Measurements from ENCODE around the gene PAXIP1.
A peak's percentile ranks its signal among the peaks of the same experiment; 100 is the strongest.

The PAXIP1 gene

GRCh38 chr7:154990964-154991540 lies 11.9 kb downstream of the PAXIP1 start:
- DNase-seq = no peak

DNA sequence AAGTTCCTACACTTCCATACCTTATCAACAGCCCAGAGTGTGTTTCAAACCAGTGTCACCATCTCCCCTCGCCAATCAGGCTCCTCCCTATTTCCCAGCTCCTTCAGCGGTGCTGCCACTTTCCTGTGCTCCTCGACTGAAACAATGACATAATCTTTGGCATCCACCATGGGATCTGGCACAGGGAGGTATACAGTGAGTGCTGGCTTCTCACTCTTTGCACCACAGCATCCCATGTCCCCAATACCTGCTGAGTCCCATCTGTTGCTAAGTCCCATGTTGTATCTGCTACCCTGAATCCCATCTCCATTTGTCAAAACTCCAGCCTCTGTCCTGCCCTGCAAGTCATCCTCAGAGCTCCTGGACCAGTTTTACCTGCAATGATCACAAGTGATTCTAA lies 15.4 kb downstream of the PAXIP1 start:
- DNase-seq = no peak

DNA sequence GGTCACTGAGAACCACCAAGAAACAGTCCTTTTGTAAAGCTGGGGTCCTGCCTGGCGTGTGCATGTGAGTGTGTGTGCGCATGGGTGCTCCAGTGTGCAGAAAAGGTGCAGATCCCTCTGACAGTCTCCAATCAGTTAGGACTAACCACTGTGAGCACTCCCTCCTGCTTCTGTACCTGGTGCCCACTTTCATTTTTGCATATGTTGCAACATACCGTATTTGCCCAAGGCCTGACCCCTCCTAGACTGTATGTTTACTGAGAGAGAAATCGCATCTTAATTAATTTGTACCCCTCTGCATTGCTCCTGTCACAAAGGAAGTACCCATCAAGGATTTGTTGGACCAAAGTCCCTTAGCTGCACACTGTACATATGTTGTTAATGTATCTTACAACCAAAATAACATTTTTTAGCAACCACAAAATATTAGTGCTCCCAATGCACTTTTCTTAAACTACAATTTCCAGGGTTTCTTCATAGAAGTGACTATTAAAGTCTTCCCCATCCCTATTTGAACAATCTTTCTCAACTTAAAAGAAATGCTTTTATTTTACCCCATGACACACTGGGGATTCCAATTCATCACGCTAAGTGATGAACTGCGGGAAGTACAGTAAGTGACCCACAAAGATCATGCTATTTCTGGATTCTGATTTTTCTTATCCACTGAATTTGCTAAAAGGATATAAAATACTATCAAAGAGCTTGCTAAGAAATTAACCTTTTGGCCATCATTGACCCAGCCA lies 16.6 kb downstream of the PAXIP1 start:
- no peak for DNase-seq

DNA sequence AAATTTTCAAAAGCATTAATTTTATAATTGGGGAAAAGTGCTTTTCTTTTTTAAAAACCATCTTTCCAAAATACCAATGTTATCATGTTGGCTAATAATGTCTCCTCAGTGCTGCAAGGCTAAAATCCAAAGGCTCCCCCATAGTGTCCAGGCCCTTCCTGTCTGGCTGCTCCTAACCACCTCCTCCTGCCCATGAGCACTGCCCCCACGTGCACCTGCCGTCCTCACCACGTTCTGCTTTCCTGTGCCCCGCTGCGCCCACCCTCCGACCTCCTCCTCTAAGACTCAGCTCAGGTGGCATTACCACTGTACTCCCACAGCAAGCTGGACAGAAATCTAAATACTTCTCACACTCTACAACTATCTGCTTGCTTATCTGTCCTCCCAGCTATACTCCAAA lies 17.7 kb downstream of the PAXIP1 start:
- DNase-seq = no peak

GRCh38 chr7:154984601-154985188 lies 18.2 kb downstream of the PAXIP1 start:
- no peak for DNase-seq

DNA sequence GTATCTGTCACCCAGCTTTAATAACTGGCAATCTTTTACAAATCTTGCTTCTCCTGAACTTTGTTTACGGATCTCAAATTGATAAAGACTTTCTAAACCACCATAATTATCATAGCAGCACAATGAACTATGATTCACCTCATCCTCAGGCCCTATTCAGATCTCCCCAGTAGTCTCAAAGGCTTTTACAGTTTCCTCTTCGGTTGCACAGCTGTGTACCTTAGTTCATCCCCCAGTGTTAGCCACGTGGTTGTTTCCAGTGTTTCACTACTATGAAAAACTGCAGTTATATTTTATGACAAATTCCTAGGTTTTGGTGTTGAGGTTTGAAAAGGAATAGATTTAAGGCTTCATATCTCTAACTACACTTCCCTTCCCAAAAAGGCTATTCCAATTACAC lies 24.9 kb downstream of the PAXIP1 start:
- no peak for DNase-seq

DNA sequence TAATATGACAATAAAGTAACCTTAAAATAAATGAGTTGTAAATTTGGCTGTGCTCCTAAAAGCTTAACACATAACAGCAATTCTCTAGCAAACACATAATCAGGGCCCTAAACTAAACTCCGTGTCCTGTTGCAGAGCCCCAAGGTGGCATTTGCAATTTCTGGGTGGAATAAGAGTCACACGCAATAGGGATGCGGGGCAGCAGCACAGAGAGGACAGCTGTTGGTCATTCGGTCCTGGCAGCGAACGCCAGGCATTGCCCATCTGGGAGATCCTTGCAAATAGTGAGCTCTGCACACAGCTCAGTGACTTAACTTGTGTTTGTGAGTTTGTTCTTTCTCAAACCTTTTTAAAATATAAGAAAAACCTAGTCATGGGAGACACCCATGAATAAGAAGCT lies 25.7 kb downstream of the PAXIP1 start:
- DNase-seq = no peak

GRCh38 chr7:154976844-154977243 lies 26.1 kb downstream of the PAXIP1 start:
- DNase-seq = no peak

GRCh38 chr7:154975984-154976383 lies 26.9 kb downstream of the PAXIP1 start:
- DNase-seq = no peak

DNA sequence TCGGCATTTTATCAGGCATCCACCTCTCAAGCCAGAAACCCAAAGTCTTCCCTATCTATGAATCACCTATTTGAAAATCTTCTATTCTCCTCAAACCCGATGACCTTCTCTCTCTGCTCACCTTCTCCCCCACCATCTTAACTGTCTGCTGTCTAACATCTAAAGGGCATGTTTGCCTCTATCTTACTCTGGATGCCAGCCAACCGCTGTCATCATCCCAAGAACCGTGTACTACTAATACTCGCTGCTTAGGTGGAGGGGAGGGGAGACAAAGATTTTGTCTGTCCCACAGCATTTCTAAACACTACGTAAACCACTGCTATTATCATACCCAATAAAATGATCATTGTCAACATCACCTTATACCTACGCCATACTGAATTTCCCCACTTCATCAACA lies 29.5 kb downstream of the PAXIP1 start:
- no peak for DNase-seq

- no peak for DNase-seq
These were observed 34.5 kb downstream of the PAXIP1 start for GRCh38 chr7:154968336-154969001.

DNA sequence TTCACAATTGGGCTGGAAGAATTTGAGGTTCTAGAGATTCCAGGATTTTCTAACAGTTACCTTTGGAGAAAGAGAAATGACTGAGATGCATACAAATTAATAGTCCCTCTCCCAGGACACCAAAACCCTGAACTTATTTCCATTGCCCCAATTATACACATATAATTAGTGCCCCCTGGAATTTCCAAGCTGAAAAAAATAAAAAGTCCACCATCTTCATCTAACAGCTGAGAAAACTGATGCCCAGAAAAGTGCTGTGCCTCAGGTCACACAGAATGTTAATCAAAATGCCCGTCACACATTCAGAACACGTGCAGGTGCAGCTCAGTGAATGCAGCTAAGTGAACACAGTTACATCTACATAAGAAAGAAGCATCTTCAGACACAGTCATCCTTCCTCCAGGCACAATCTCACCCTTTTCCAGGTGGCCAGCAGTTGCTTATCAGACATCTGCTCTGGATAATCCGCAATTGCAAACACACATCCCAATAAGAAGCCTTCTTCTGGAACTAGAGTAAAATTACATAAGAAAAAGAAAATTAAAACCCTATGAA lies 35.4 kb downstream of the PAXIP1 start:
- DNase-seq = no peak

- DNase-seq = no peak
These were observed 37.9 kb downstream of the PAXIP1 start for GRCh38 chr7:154965014-154965413.

- no peak for DNase-seq
These were observed 42.7 kb downstream of the PAXIP1 start for GRCh38 chr7:154960063-154960790.

DNA sequence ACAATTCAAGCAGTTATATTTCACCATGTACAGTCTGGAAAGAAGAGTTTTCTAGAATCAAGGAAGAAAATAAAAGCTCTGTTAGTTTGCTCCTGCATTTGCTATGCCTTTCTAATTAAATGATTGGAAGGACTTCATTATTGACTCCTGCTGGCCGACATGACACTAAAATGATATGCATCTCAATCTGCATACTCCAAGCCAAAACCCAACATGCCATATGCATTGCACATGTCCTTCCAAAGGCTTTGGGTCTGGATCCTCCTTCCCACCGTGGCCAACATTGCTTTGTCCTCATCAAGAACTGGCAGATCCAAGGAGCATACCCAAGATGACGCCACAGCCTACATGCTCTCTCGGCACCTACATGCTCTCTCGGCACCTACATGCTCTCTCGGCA lies 46.5 kb downstream of the PAXIP1 start:
- no peak for DNase-seq

GRCh38 chr7:154953006-154953684 lies 49.8 kb downstream of the PAXIP1 start:
- DNase-seq = peak; percentile 26

DNA sequence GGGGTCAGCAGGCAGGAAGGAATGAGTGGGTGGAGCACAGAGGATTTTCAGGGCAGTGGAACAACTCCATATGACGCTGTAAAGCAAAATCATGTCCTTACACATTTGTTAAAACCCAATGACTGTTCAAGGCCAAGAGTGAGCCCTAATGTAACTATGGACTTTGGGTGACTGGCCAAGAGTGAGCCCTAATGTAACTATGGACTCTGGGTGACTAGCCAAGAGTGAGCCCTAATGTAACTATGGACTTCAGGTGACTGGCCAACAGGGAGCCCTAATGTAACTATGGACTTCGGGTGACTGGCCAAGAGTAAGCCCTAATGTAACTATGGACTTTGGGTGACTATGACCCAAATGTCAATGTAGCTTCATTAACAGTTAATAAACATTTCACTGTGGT lies 52.0 kb downstream of the PAXIP1 start:
- DNase-seq = no peak

- no peak for DNase-seq
These were observed 55.3 kb downstream of the PAXIP1 start for GRCh38 chr7:154947604-154948003.

DNA sequence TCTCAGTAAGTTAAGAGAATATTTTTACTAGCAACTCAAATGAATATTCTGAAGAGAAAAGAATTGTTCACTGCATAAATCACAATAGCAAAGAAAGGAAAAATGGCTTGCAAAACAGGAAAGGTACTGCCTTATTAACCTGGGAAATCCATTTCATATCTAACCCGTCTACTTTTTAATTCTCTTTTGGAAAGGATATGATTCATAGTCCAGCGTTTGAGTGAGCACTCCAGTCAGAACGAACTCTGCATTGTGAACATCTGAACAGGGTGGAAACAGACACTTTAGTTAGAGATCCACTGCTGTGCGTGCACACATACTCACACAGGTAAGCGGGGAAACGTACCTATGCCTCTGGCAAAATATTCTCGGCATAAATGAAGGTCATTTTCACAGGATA lies 56.8 kb downstream of the PAXIP1 start:
- DNase-seq = no peak

DNA sequence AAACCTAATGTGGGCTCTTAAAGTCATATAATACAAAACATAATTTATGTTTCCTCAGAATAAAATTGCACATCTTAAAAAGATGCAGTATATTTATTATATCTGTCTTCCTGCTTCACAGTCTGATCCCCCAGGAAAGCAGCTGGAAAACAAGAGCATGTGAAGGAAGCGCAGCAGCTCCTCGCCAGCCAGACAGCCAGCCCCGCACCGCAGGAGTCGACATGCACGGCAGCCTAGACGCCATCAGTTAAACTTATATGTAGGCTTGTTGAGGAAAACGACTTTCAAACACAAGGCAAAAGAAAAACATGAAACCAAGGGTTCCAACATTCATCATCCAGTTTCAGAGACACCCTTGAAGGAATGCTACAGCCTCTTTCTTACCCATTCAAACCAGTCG lies 59.0 kb downstream of the PAXIP1 start:
- DNase-seq = no peak

GRCh38 chr7:154942691-154943090 lies 60.2 kb downstream of the PAXIP1 start:
- DNase-seq = no peak

DNA sequence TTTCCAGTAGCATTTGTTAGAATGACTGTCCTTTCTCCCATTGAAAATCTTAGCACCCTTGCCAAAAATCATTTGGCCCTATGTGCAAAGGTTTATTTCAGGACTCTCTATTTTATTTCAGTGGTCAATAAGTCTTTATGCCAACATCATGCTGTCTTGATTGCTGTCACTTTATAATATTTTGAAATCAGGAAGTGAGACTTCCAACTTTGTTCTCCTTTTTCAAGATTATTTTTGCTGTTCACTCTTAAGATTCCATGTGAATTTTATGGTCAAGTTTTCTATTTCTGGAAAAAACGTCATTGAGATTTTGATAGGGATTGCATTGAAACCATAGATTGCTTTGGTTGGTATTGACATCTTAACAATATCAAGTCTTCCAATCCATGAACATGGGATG lies 65.1 kb downstream of the PAXIP1 start:
- no peak for DNase-seq

Data from NCI-H1694 treated with DMSO at 0.1 percent for 48 hours (cell line).